ENCODE results near the gene IL17C.

IL17C gene

GRCh38 chr16:88597856-88598491, 40.4 kb upstream of the IL17C start:
- Histone ChIP-seq H3K36me3 (peaks cover 38 to 66% (median 50%) of the 10 kb centered on the region in 3 donors), H3K27me3 (no peaks in the 10 kb centered on the region), H3K9me3 (no peaks in the 10 kb centered on the region), H3K4me1 (no peaks in the 10 kb centered on the region), H3K27ac (no peak overlapping the region), H3K4me3 (no peak overlapping the region)
- DNase-seq, result no peak
- intact Hi-C loops (cut with DNase I; ENCODE audit: low total_unique reads), result no loop called here
- no peak for TF ChIP-seq CTCF (IDR thresholded peaks at IDR 0.05)

GRCh38 chr16:88599092-88599733, 39.2 kb upstream of the IL17C start:
- no peak for TF ChIP-seq CTCF (IDR thresholded peaks at IDR 0.05)
- no peak overlapping the region for H3K4me3 ChIP-seq
- no peaks in the 10 kb centered on the region for H3K27me3 ChIP-seq
- H3K36me3 ChIP-seq, result peaks cover 38 to 63% (median 54%) of the 10 kb centered on the region in 3 donors
- intact Hi-C loops (cut with DNase I; ENCODE audit: low total_unique reads), result no loop called here
- no peaks in the 10 kb centered on the region for H3K4me1 ChIP-seq
- H3K9me3 ChIP-seq, result no peaks in the 10 kb centered on the region
- H3K27ac ChIP-seq, result no peak overlapping the region
- peak; percentile 82 to 90 for DNase-seq

- intact Hi-C loops (cut with DNase I; ENCODE audit: low total_unique reads), result no loop called here
- Histone ChIP-seq H3K27me3 (no peaks in the 10 kb centered on the region), H3K36me3 (peaks cover 39 to 68% (median 60%) of the 10 kb centered on the region in 3 donors), H3K9me3 (no peaks in the 10 kb centered on the region), H3K27ac (peak overlapping the region in 1 of 2 donors; percentile 9), H3K4me1 (no peaks in the 10 kb centered on the region), H3K4me3 (no peak overlapping the region)
- no peak for TF ChIP-seq CTCF (IDR thresholded peaks at IDR 0.05)
- DNase-seq, result peak in 1 of 2 donors; percentile 54
These were observed 38.4 kb upstream of the IL17C start for GRCh38 chr16:88599825-88600538.

GRCh38 chr16:88600539-88600896, 37.9 kb upstream of the IL17C start:
- intact Hi-C loops (cut with DNase I; ENCODE audit: low total_unique reads), result no loop called here
- peaks cover 43 to 71% (median 65%) of the 10 kb centered on the region in 3 donors for H3K36me3 ChIP-seq

More at GRCh38 chr16:88600539-88600896, 37.9 kb upstream of the IL17C start:
- TF ChIP-seq CTCF (IDR thresholded peaks at IDR 0.05), result no peak
- no peaks in the 10 kb centered on the region for H3K4me1 ChIP-seq
- no peaks in the 10 kb centered on the region for H3K27me3 ChIP-seq
- no peak overlapping the region for H3K4me3 ChIP-seq
- no peaks in the 10 kb centered on the region for H3K9me3 ChIP-seq
- no peak for DNase-seq
- H3K27ac ChIP-seq, result no peak overlapping the region
